AG08396 (cell line): ENCODE results near the gene ULK4.
"Not testable (repeated sequence)": the region's sequence is repeated elsewhere in the genome, so short reads cannot be mapped to it uniquely, and the experiment has no call there.

Experiments
- DNase-seq: peaks from one replicate; pipeline ENCODE4 v3.0.0; 2012; ENCODE audit warnings: low spot score, mixed read lengths

Gene ULK4

GRCh38 chr3:41872157-41872556, 89.7 kb downstream of the ULK4 start:
- no peak for DNase-seq

- no peak for DNase-seq
Measured at GRCh38 chr3:41867533-41867932, 94.4 kb downstream of the ULK4 start.

GRCh38 chr3:41866298-41866697, 95.6 kb downstream of the ULK4 start:
- no peak for DNase-seq

- no peak for DNase-seq
Measured at GRCh38 chr3:41863024-41863423, 98.9 kb downstream of the ULK4 start.

GRCh38 chr3:41860489-41860888, 101.4 kb downstream of the ULK4 start:
- not testable (repeated sequence) for DNase-seq

- no peak for DNase-seq
Measured at GRCh38 chr3:41854956-41855355, 106.9 kb downstream of the ULK4 start.

GRCh38 chr3:41853540-41854196, 108.2 kb downstream of the ULK4 start:
- no peak for DNase-seq

- DNase-seq: no peak
Measured at GRCh38 chr3:41848753-41849574, 112.9 kb downstream of the ULK4 start.

- DNase-seq: no peak
Measured at GRCh38 chr3:41847679-41848078, 114.2 kb downstream of the ULK4 start.

GRCh38 chr3:41846850-41847249, 115.1 kb downstream of the ULK4 start:
- no peak for DNase-seq

- DNase-seq: no peak
Measured at GRCh38 chr3:41845826-41846225, 116.1 kb downstream of the ULK4 start.

- DNase-seq: not testable (repeated sequence)
Measured at GRCh38 chr3:41844256-41844655, 117.6 kb downstream of the ULK4 start.

- DNase-seq: not testable (repeated sequence)
Measured at GRCh38 chr3:41840936-41841668, 120.8 kb downstream of the ULK4 start.

- no peak for DNase-seq
Measured at GRCh38 chr3:41836360-41837134, 125.4 kb downstream of the ULK4 start.

- no peak for DNase-seq
Measured at GRCh38 chr3:41833628-41834027, 128.3 kb downstream of the ULK4 start.

GRCh38 chr3:41819236-41819635, 142.7 kb downstream of the ULK4 start:
- DNase-seq: no peak

- DNase-seq: no peak
Measured at GRCh38 chr3:41808618-41809017, 153.3 kb downstream of the ULK4 start.

GRCh38 chr3:41808152-41808551, 153.8 kb downstream of the ULK4 start:
- DNase-seq: peak; percentile 26

- DNase-seq: no peak
Measured at GRCh38 chr3:41794748-41795589, 166.9 kb downstream of the ULK4 start.

- DNase-seq: no peak
Measured at GRCh38 chr3:41792806-41793205, 169.1 kb downstream of the ULK4 start.

GRCh38 chr3:41769106-41769505, 192.8 kb downstream of the ULK4 start:
- no peak for DNase-seq
